Mesendoderm (in vitro differentiated cells): ENCODE data around the gene LUZP1.

ENCODE experiments used
- DNase-seq: peaks from one replicate; pipeline ENCODE4 v3.0.0; 2013
- H2AK5ac ChIP-seq: 2 replicates; pipeline ENCODE4 v1.6.1; 2013; ENCODE audit warnings: low read length, inconsistent platforms
- H2BK120ac ChIP-seq: 2 replicates; pipeline ENCODE4 v1.6.1; 2013; ENCODE audit warnings: low read depth, mild to moderate bottlenecking, low read length, moderate library complexity, mixed read lengths
- H2BK15ac ChIP-seq: replicated peaks from 2 replicates; pipeline ENCODE4 v1.6.1; 2013; ENCODE audit warnings: low read depth, mild to moderate bottlenecking, moderate library complexity
- H2BK5ac ChIP-seq: 2 replicates; pipeline ENCODE4 v1.6.1; 2013; ENCODE audit warnings: low read length, inconsistent platforms
- H3K18ac ChIP-seq: 2 replicates; pipeline ENCODE4 v1.6.1; 2013; ENCODE audit warnings: mild to moderate bottlenecking, low read length, mixed read lengths
- H3K23ac ChIP-seq: one replicate; pipeline ENCODE4 v1.6.1; 2013; ENCODE audit warnings: low read length
- H3K27ac ChIP-seq: 2 replicates; pipeline ENCODE4 v1.5.1; 2013; ENCODE audit warnings: low read depth, mild to moderate bottlenecking, inconsistent platforms, low read length, moderate library complexity
- H3K27me3 ChIP-seq: 2 replicates; pipeline ENCODE4 v1.6.1; 2013; ENCODE audit warnings: low read length, control low read depth, mild to moderate bottlenecking, inconsistent platforms; ENCODE audit not compliant: insufficient read depth, poor library complexity
- H3K36me3 ChIP-seq: 2 replicates; pipeline ENCODE4 v1.6.1; 2013; ENCODE audit warnings: low read length, inconsistent platforms; ENCODE audit not compliant: control insufficient read depth, insufficient read depth
- H3K4ac ChIP-seq: one replicate; pipeline ENCODE4 v1.6.1; 2013; ENCODE audit warnings: low read depth, mild to moderate bottlenecking, low read length, moderate library complexity
- H3K4me1 ChIP-seq: 2 replicates; pipeline ENCODE4 v1.6.1; 2013; ENCODE audit warnings: low read depth, low read length, inconsistent platforms; ENCODE audit not compliant: control insufficient read depth
- H3K4me2 ChIP-seq: 2 replicates; pipeline ENCODE4 v1.6.1; 2013; ENCODE audit warnings: low read length
- H3K4me3 ChIP-seq: 2 replicates; pipeline ENCODE4 v1.5.1; 2013; ENCODE audit warnings: mild to moderate bottlenecking, low read length
- H3K56ac ChIP-seq: one replicate; pipeline ENCODE4 v1.6.1; 2013; ENCODE audit warnings: low read length
- H3K79me1 ChIP-seq: 2 replicates; pipeline ENCODE4 v1.6.1; 2013; ENCODE audit warnings: low read length, inconsistent platforms
- H3K79me2 ChIP-seq: 2 replicates; pipeline ENCODE4 v1.6.1; 2013; ENCODE audit warnings: mild to moderate bottlenecking, low read length; ENCODE audit not compliant: control insufficient read depth, insufficient read depth
- H3K9ac ChIP-seq: 2 replicates; pipeline ENCODE4 v1.6.1; 2013; ENCODE audit warnings: low read length, inconsistent platforms
- H4K5ac ChIP-seq: one replicate; pipeline ENCODE4 v1.6.1; 2013; ENCODE audit warnings: low read length
- H4K8ac ChIP-seq: one replicate; pipeline ENCODE4 v1.6.1; 2013; ENCODE audit warnings: low read depth, mild to moderate bottlenecking, control low read depth, low read length, moderate library complexity
- WGBS: extraction: QIAGEN DNeasy Blood & Tissue Kit; methylation state at CpG from one replicate; pipeline ENCODE4 v1.1.7; 2013; ENCODE audit warnings: low lambda C conversion rate, missing lambda C conversion rate; ENCODE audit not compliant: insufficient coverage; ENCODE audit errors: extremely low coverage; 5-methylcytosine and 5-hydroxymethylcytosine counted together

Gene LUZP1

DNA sequence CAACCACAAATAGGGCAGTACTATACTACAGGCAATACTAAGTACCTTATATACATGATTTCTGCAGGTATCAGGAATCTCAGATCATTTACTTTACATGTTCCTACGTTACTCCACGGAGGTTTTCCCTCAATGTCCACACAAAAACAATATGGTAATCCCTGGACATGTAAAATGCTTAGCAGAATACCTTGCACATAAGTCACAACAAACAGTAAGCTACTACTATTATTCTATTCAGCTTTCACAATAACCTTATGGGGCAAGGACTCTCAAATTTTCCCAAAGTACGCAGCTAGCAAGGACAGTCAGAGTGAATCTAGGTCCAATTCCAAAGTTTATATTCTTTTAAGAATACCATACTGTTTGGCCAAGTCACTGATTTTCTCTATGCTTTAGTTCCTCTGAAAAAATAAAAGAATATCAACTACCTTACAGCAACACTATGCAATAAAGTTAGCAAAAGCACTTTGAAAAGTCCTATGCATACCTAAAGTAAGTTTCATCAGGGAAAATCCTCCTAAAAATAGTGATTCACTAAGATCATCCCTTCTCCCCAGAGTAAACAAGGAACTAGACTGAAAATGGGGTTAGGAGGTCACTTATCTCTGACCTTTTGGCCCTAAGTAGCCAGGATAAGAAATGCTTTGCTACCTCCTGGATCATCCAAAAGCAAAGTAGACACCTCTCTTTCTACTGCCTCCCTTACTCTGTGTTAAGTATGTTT is 67.4 kb downstream of the LUZP1 start:
- Histone ChIP-seq H2AK5ac (no peak overlapping the region), H3K79me1 (peaks cover 8% of the 10 kb centered on the region), H3K4ac (no peak overlapping the region), H3K23ac (no peak overlapping the region), H2BK5ac (no peak overlapping the region), H4K5ac (no peak overlapping the region), H4K8ac (no peak overlapping the region), H2BK120ac (no peak overlapping the region), H3K4me2 (no peak overlapping the region), H3K9ac (no peak overlapping the region), H3K27me3 (no peaks in the 10 kb centered on the region), H3K36me3 (no peaks in the 10 kb centered on the region), H3K4me1 (peaks cover 9% of the 10 kb centered on the region), H3K4me3 (no peak overlapping the region), H2BK15ac (no peak overlapping the region), H3K18ac (no peak overlapping the region), H3K56ac (no peak overlapping the region), H3K79me2 (no peaks in the 10 kb centered on the region), H3K27ac (no peak overlapping the region)
- no peak for DNase-seq
- no CpG with 5 or more reads among the region's 3 CpGs for WGBS

DNA sequence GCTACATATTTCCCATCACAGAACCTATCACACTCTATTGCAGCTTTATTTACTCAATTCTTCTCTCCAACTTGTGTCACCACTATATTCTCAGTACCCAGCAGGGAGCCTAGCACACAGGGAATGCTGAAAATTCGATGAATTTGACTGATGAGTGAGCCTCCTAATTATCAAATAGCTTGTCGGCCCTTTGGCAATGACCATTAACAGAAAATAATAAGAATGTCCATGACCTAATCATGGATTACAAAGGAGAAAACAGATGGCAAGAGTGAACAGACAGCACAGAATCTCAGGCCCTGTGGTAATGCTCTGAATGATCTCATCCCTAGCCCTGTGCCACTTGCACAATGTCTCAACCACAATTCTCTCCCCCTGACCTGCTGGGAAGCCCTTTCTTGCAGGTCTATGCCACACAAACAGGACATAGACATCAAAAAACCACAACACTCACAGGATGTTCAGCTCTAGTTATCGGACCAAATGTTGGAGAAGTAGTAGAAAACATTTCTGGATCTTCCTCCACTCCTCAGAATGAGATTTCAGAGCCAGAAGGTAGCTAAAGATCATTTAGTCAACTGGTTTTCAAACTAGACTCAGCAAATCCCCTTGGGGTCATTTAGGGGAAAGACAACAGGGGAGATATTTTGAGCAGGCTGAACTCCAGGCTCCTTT is 68.4 kb downstream of the LUZP1 start:
- Histone ChIP-seq H3K4ac (no peak overlapping the region), H3K9ac (no peak overlapping the region), H3K56ac (no peak overlapping the region), H2BK5ac (no peak overlapping the region), H3K4me3 (no peak overlapping the region), H3K18ac (no peak overlapping the region), H3K36me3 (no peaks in the 10 kb centered on the region), H4K5ac (no peak overlapping the region), H2AK5ac (no peak overlapping the region), H3K27ac (no peak overlapping the region), H3K27me3 (no peaks in the 10 kb centered on the region), H4K8ac (no peak overlapping the region), H2BK15ac (no peak overlapping the region), H3K4me1 (peaks cover 9% of the 10 kb centered on the region), H3K79me2 (no peaks in the 10 kb centered on the region), H3K79me1 (peaks cover 8% of the 10 kb centered on the region), H2BK120ac (no peak overlapping the region), H3K4me2 (no peak overlapping the region), H3K23ac (no peak overlapping the region)
- DNase-seq: peak; percentile 87
- whole genome bisulfite sequencing: no CpG with 5 or more reads among the region's 3 CpGs

DNA sequence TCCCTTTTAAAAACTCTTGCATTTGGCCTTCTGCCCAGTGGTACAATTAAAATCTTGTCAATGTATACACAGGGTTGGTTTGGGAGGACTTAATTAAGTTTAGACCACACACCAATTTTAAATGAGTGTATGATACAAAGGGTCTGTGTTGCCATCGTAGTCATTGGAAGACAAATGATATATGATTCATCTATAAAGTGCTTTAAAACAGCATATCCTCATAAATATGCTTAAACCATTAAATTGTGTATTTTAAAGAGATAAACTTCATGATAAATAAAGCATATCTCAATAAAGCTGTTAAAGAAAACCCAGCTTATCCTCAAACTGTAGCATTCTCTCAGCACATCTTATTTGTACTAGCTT is 69.5 kb downstream of the LUZP1 start:
- no peak overlapping the region for H3K23ac ChIP-seq
- H2BK5ac ChIP-seq: no peak overlapping the region
- no peak overlapping the region for H3K9ac ChIP-seq
- H3K79me1 ChIP-seq: peaks cover 8% of the 10 kb centered on the region
- WGBS: no CpG with 5 or more reads among the region's 1 CpG
- peaks cover 9% of the 10 kb centered on the region for H3K4me1 ChIP-seq
- H3K4me2 ChIP-seq: no peak overlapping the region
- no peak overlapping the region for H2AK5ac ChIP-seq
- H3K27me3 ChIP-seq: no peaks in the 10 kb centered on the region
- no peak overlapping the region for H3K27ac ChIP-seq
- no peak overlapping the region for H3K4ac ChIP-seq
- no peak overlapping the region for H4K5ac ChIP-seq
- no peaks in the 10 kb centered on the region for H3K79me2 ChIP-seq
- no peak overlapping the region for H3K56ac ChIP-seq
- no peak overlapping the region for H2BK15ac ChIP-seq
- H3K4me3 ChIP-seq: no peak overlapping the region
- no peak overlapping the region for H4K8ac ChIP-seq
- no peaks in the 10 kb centered on the region for H3K36me3 ChIP-seq
- no peak for DNase-seq
- no peak overlapping the region for H2BK120ac ChIP-seq
- H3K18ac ChIP-seq: no peak overlapping the region

DNA sequence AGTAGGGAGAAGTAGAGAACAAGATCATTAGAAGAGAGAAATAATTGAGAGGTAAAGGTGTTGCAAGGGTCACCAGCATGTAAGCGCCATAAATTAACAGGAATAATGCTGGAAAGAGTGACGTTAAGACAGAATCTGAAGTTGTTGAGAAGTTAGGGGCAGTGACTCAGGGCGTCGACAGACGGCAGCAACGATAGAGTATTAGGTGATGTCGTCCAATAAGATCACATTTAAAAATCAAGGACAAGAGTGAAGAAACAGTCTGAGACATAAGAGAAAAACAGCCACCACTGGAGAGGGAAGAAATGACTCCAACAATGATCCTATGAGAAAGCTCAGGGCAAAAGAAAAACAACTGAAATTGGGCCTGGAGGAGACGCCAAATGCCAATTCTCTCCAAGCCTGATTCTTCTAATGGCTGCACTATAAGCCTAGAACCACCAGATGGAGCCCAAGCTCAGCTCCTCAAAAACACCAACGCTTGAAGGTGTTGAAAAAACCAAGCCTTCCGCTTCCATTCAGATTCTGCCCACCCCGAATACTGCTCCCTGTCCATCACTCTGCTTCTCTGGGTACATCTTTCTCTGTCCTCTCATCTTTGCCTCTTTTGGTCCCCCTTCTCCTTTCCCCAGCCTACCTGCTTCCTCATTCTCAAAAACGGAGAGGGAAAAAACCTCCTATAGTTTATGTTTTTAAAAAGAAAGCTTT is 70.0 kb downstream of the LUZP1 start:
- H3K18ac ChIP-seq: no peak overlapping the region
- no peak overlapping the region for H3K4me3 ChIP-seq
- H3K27me3 ChIP-seq: no peaks in the 10 kb centered on the region
- no CpG with 5 or more reads among the region's 12 CpGs for WGBS
- peaks cover 9% of the 10 kb centered on the region for H3K4me1 ChIP-seq
- H2BK5ac ChIP-seq: no peak overlapping the region
- H4K5ac ChIP-seq: no peak overlapping the region
- H3K27ac ChIP-seq: no peak overlapping the region
- peak; percentile 86 for DNase-seq
- no peak overlapping the region for H3K9ac ChIP-seq
- H2BK120ac ChIP-seq: no peak overlapping the region
- no peak overlapping the region for H3K23ac ChIP-seq
- no peak overlapping the region for H4K8ac ChIP-seq
- no peak overlapping the region for H2AK5ac ChIP-seq
- H3K36me3 ChIP-seq: peaks cover 3% of the 10 kb centered on the region
- H3K4me2 ChIP-seq: no peak overlapping the region
- H2BK15ac ChIP-seq: no peak overlapping the region
- peak overlapping the region; percentile 11 for H3K56ac ChIP-seq
- no peak overlapping the region for H3K4ac ChIP-seq
- no peaks in the 10 kb centered on the region for H3K79me2 ChIP-seq
- peaks cover 8% of the 10 kb centered on the region for H3K79me1 ChIP-seq

DNA sequence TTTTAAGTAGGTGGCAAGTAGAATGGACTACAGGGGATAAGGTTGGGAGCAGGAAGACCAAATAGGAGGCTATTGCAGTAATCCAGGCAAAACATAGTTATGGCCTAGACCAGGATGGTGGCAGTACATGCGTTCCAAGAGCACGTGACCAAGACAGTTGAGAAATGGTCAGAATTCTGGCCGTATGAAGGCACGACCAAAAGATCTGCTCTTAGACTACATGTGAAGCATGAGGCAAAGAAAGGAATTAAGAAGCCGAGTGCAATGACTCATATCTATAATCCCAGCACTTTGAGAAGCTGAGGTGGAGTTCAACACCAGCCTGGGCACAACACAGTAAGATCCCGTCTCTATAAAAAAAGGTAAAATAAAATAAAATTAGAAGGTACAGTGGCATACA is 71.3 kb downstream of the LUZP1 start:
- DNase-seq: no peak
- no peak overlapping the region for H3K18ac ChIP-seq
- no peak overlapping the region for H3K4me2 ChIP-seq
- no peaks in the 10 kb centered on the region for H3K27me3 ChIP-seq
- H2BK120ac ChIP-seq: no peak overlapping the region
- H3K4me1 ChIP-seq: peaks cover 6% of the 10 kb centered on the region
- H3K23ac ChIP-seq: no peak overlapping the region
- no peak overlapping the region for H3K56ac ChIP-seq
- peaks cover 8% of the 10 kb centered on the region for H3K79me1 ChIP-seq
- H3K36me3 ChIP-seq: peaks cover 8% of the 10 kb centered on the region
- H4K5ac ChIP-seq: no peak overlapping the region
- no peak overlapping the region for H3K4ac ChIP-seq
- no peak overlapping the region for H2BK5ac ChIP-seq
- H3K27ac ChIP-seq: no peak overlapping the region
- H3K9ac ChIP-seq: no peak overlapping the region
- no CpG with 5 or more reads among the region's 6 CpGs for WGBS
- H2BK15ac ChIP-seq: no peak overlapping the region
- no peak overlapping the region for H4K8ac ChIP-seq
- H3K79me2 ChIP-seq: no peaks in the 10 kb centered on the region
- H2AK5ac ChIP-seq: no peak overlapping the region
- no peak overlapping the region for H3K4me3 ChIP-seq
